Sigmoid colon (tissue), 7 donors: ENCODE results near the gene SGO2. TPM values are rescaled to one million over a fixed set of nuclear protein-coding genes. Genes with fewer than 3 reads are reported as not detected.

ENCODE experiments used
- DNase-seq: peaks from one replicate; pipeline ENCODE4 v3.0.0-alpha.2; 2019
- H3K27ac ChIP-seq, 4 donors: fragments of 200-600 bp; sonication (generic); one replicate each; pipeline ENCODE4 v1.5.1; 2016 to 2019; ENCODE audit warnings: mild to moderate bottlenecking in 1 of 4
- H3K27me3 ChIP-seq, 3 donors: fragments of 200-600 bp; sonication (generic); one replicate each; pipeline ENCODE4 v1.5.1; 2019; ENCODE audit warnings: mild to moderate bottlenecking in 1 of 3
- H3K36me3 ChIP-seq, 4 donors: fragments of 200-600 bp; sonication (generic); one replicate each; pipeline ENCODE4 v1.5.1; 2016 to 2019
- H3K4me1 ChIP-seq, 4 donors: fragments of 200-600 bp; sonication (generic); one replicate each; pipeline ENCODE4 v1.5.1; 2017 to 2019
- H3K4me3 ChIP-seq, 4 donors: fragments of 200-600 bp; sonication (generic); one replicate each; pipeline ENCODE4 v1.5.1; 2017 to 2019; ENCODE audit warnings: mild to moderate bottlenecking in 2 of 4, moderate library complexity in 1 of 4
- H3K9me3 ChIP-seq, 4 donors: fragments of 200-600 bp in 3 of 4; sonication (generic) in 3 of 4; one replicate each; pipeline versions ENCODE4 v1.5.1 to v1.6.1; 2013 to 2019
- EP300 ChIP-seq, 4 donors: sonication (generic); formaldehyde crosslinking; IDR thresholded peaks; one replicate each; pipeline ENCODE4 v1.6.1; 2017; ENCODE audit warnings: antibody characterized with exemption in 4 of 4
- POLR2A ChIP-seq, 2 donors: fragments of 450-650 bp; IDR thresholded peaks; one replicate each; pipeline ENCODE4 v1.6.1; 2016; ENCODE audit warnings: antibody characterized with exemption in 2 of 2, mild to moderate bottlenecking in 2 of 2, moderate library complexity in 2 of 2
- POLR2AphosphoS5 ChIP-seq, 4 donors: sonication (generic); formaldehyde crosslinking; IDR thresholded peaks; one replicate each; pipeline ENCODE4 v1.6.1; 2017; ENCODE audit warnings: antibody characterized with exemption in 4 of 4
- WGBS, 2 donors: extraction: QIAGEN DNeasy Blood & Tissue Kit; methylation state at CpG; one replicate each; pipeline ENCODE4 v1.1.7; 2013; 5-methylcytosine and 5-hydroxymethylcytosine counted together
- intact Hi-C: fragments of 100-400 bp; cut with DNase I; formaldehyde crosslinking; loops from one replicate; pipeline ENCODE4 v1.15.1; 2023
- polyA plus RNA-seq, 3 donors: library from polyadenylated mRNA; stranded (reverse); fragments of 200-250 nt; gene quantifications; one replicate each; pipeline ENCODE4 v1.2.3, GENCODE V29; 2013
- total RNA-seq, 4 donors: library from RNA; depleted of rRNA; stranded (reverse); fragments of >200 nt; gene quantifications; one replicate each; pipeline ENCODE4 v1.1.0, GENCODE V29; 2016
- TF ChIP-seq, protein P1 (sequence below), 4 experiments: fragments of 450-650 bp in 3 of 4; fragments of 200-600 bp in 1 of 4; IDR thresholded peaks; one replicate each; pipeline ENCODE4 v1.5.1; 2016 to 2019; ENCODE audit warnings: antibody characterized with exemption in 4 of 4, mild to moderate bottlenecking in 3 of 4, moderate library complexity in 2 of 4
- donor health status: healthy with polysubstance abuse.
- donor health status: Bipolar disorder and iron deficiency.
- donor health status: healthy.

The SGO2 gene
- total and polyA plus RNA-seq, 7 donors, result 0.60 to 5.0 (median 2.2) TPM

DNA sequence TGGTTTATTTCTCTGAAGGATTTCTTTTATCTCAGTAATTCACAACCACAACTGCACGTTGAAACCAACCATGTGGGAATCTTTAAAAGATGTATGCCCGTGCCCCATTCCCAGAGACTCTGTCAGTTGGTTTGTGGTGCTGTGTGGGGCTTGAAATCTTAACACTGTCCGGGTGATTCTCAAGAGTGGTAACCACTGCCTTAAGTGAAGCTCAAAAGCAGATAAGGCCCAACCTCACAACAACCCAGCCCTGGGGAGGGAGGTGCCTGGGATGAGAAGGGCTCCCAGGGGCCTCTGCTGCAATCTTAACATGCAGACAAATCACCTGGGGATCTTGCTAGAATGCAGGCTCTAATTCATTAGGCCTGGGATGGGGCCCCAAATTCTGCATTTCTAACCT is 73.2 kb downstream of the SGO2 start:
- 84 to 87% methylated on average over 3 of the region's 3 CpGs for WGBS, 2 donors
- Histone ChIP-seq H3K4me1 (no peaks in the 10 kb centered on the region), H3K36me3 (no peaks in the 10 kb centered on the region), H3K4me3 (no peak overlapping the region), H3K27me3 (no peaks in the 10 kb centered on the region), H3K27ac (no peak overlapping the region), H3K9me3 (no peaks in the 10 kb centered on the region)
- no peak for DNase-seq
- TF ChIP-seq POLR2AphosphoS5 (IDR thresholded peaks at IDR 0.05) (no peak), EP300 (IDR thresholded peaks at IDR 0.05) (no peak), POLR2A (IDR thresholded peaks at IDR 0.05) (no peak)
- TF ChIP-seq, protein P1, sequence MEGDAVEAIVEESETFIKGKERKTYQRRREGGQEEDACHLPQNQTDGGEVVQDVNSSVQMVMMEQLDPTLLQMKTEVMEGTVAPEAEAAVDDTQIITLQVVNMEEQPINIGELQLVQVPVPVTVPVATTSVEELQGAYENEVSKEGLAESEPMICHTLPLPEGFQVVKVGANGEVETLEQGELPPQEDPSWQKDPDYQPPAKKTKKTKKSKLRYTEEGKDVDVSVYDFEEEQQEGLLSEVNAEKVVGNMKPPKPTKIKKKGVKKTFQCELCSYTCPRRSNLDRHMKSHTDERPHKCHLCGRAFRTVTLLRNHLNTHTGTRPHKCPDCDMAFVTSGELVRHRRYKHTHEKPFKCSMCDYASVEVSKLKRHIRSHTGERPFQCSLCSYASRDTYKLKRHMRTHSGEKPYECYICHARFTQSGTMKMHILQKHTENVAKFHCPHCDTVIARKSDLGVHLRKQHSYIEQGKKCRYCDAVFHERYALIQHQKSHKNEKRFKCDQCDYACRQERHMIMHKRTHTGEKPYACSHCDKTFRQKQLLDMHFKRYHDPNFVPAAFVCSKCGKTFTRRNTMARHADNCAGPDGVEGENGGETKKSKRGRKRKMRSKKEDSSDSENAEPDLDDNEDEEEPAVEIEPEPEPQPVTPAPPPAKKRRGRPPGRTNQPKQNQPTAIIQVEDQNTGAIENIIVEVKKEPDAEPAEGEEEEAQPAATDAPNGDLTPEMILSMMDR (IDR thresholded peaks at IDR 0.05), result no peak
- intact Hi-C loops, result no loop called here

DNA sequence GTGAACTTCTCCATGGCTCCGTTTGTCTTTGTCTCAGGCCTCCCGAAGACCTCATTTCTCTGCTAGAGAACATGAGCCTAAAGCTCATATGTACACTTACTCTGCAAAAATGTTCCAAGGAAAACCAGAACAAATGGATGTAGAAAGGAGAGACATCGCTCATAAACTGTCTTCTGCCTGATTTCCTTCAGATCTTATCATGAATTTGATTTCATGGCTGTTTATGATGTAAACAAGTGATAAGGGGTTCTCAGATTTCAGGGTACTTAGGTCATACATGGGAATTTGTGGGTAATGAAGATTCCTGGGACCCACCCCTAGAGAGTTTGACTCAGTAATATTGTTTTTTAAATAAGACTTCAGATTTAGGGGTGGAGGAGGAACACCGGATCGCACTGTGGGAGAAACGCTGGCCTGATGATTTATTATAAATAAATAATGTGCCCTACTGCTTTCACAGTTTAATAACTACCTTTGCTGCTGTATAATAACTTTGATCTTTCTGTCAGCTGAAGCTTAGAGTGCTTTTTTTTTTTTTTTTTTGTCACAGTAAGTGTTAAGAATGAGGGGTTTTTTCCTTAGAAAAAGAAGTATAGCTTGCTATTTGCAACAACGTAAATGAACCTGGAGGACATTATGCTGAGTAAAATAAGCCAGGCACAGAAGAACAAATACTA is 74.7 kb downstream of the SGO2 start:
- no peaks in the 10 kb centered on the region for H3K36me3 ChIP-seq
- no peak for DNase-seq
- intact Hi-C loops, result no loop called here
- no peaks in the 10 kb centered on the region for H3K9me3 ChIP-seq
- no peak overlapping the region for H3K4me3 ChIP-seq
- no peak overlapping the region for H3K27ac ChIP-seq
- no peaks in the 10 kb centered on the region for H3K4me1 ChIP-seq
- TF ChIP-seq, protein P1 (IDR thresholded peaks at IDR 0.05), result no peak
- TF ChIP-seq POLR2AphosphoS5 (IDR thresholded peaks at IDR 0.05) (no peak), POLR2A (IDR thresholded peaks at IDR 0.05) (no peak), EP300 (IDR thresholded peaks at IDR 0.05) (no peak)
- WGBS, 2 donors, result 30 to 55% methylated on average over 7 of the region's 7 CpGs
- no peaks in the 10 kb centered on the region for H3K27me3 ChIP-seq

DNA sequence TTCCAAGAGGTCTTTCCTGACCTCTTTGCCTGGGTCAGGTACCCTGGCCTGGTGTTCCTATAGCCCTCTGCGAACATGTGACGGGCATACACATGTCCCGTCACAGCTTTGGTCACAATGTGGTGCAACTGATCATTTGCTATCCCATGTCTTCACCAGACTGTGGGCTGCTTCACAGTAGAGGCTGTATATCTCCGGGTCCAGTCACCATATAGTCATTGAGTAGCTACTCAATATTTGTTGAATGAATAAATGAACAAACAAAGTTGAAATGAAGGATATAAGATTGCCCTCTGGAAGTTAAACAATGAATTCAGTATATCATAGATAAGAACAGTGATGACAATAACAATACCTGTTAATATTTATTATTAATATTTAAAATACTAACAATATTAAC is 76.6 kb downstream of the SGO2 start:
- H3K36me3 ChIP-seq, result peaks cover 0 to 11% (median 0%) of the 10 kb centered on the region in 4 donors
- no peaks in the 10 kb centered on the region for H3K4me1 ChIP-seq
- 93 to 97% methylated on average over 4 of the region's 4 CpGs for WGBS, 2 donors
- TF ChIP-seq EP300 (IDR thresholded peaks at IDR 0.05) (no peak), POLR2AphosphoS5 (IDR thresholded peaks at IDR 0.05) (no peak), POLR2A (IDR thresholded peaks at IDR 0.05) (no peak)
- TF ChIP-seq, protein P1 (IDR thresholded peaks at IDR 0.05), result no peak
- no peak for DNase-seq
- H3K27me3 ChIP-seq, result no peaks in the 10 kb centered on the region
- no peaks in the 10 kb centered on the region for H3K9me3 ChIP-seq
- H3K4me3 ChIP-seq, result no peak overlapping the region
- no peak overlapping the region for H3K27ac ChIP-seq
- intact Hi-C loops, result no loop called here

DNA sequence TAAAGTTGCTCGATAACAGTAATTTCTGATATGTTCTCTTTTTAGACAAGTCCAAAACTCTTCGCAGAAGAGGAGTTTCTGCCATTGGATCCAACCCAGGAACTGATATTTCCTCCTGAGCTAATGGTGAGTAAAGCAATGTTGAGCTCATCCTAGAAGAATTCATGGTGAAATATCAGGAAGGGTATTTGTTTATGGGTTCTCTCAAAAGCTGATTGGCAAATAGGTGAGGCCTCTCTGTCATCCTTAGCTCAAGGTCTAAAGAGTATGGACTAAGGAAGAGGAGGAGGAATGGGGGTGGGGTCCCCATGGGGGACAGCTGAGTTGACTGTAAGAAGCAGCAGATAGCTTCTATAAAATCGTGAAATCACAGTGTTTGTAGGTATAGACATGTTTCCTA is 78.0 kb downstream of the SGO2 start:
- DNase-seq, result no peak
- Histone ChIP-seq H3K27me3 (no peaks in the 10 kb centered on the region), H3K36me3 (peaks cover 0 to 12% (median 0%) of the 10 kb centered on the region in 4 donors), H3K27ac (no peak overlapping the region), H3K9me3 (no peaks in the 10 kb centered on the region), H3K4me1 (no peaks in the 10 kb centered on the region), H3K4me3 (no peak overlapping the region)
- WGBS, 2 donors, result 68 to 74% methylated on average over 3 of the region's 3 CpGs
- intact Hi-C loops, result no loop called here
- no peak for TF ChIP-seq POLR2AphosphoS5 (IDR thresholded peaks at IDR 0.05)
- TF ChIP-seq POLR2A (IDR thresholded peaks at IDR 0.05), result no peak
- TF ChIP-seq, protein P1 (IDR thresholded peaks at IDR 0.05), result no peak
- no peak for TF ChIP-seq EP300 (IDR thresholded peaks at IDR 0.05)
